HEK293 (cell line): Measurements from ENCODE around the gene SLC35D1.
"Not testable (repeated sequence)": the region's sequence is repeated elsewhere in the genome, so short reads cannot be mapped to it uniquely, and the experiment has no call there.

ENCODE experiments used
- CTCF ChIA-PET: fragments of 350-600 bp; formaldehyde crosslinking; extraction: SDS; loops from one replicate; lab custom pipeline; 2021; ENCODE audit warnings: antibody characterized with exemption; lab: Yijun Ruan, JAX
- POLR2A ChIA-PET: fragments of 300-600 bp; formaldehyde crosslinking; extraction: SDS; loops from one replicate; lab custom pipeline; 2020; ENCODE audit warnings: antibody characterized with exemption, inconsistent platforms; lab: Yijun Ruan, JAX
- H3K27ac ChIP-seq: fragments of 200-500 bp; sonication (Bioruptor generic); 2 replicates; pipeline ENCODE4 v1.5.1; 2014; ENCODE audit warnings: low read depth, low read length, control low read depth, inconsistent platforms; ENCODE audit errors: extremely low read depth
- H3K36me3 ChIP-seq, 2 experiments: fragments of 200-500 bp in 1 of 2; sonication (Bioruptor generic) in 1 of 2; 1 replicate in 1 of 2; 2 replicates in 1 of 2; pipeline ENCODE4 v1.5.1; 2014 to 2017; ENCODE audit warnings: inconsistent platforms in 2 of 2, low read length in 2 of 2; ENCODE audit not compliant: control insufficient read depth in 2 of 2, insufficient read depth in 1 of 2
- H3K4me1 ChIP-seq: fragments of 200-500 bp; sonication (Bioruptor generic); 2 replicates; pipeline ENCODE4 v1.5.1; 2014; ENCODE audit warnings: mild to moderate bottlenecking, low read length, inconsistent platforms; ENCODE audit not compliant: control insufficient read depth, insufficient read depth
- H3K4me3 ChIP-seq: 2 replicates; pipeline ENCODE4 v1.5.1; 2011; ENCODE audit warnings: low read depth, mild to moderate bottlenecking, control low read depth, low read length, moderate library complexity
- H3K9me3 ChIP-seq: fragments of 200-500 bp; sonication (Bioruptor generic); 2 replicates; pipeline ENCODE4 v1.5.1; 2014; ENCODE audit warnings: low read depth, low read length, inconsistent platforms; ENCODE audit not compliant: control insufficient read depth, insufficient read depth
- BCL6B ChIP-seq: fragments of 450-650 bp; formaldehyde crosslinking; IDR thresholded peaks from 2 replicates; pipeline ENCODE4 v1.5.1; 2017; ENCODE audit warnings: missing biosample characterization, missing genetic modification characterization
- KLF9 ChIP-seq: fragments of 450-650 bp; formaldehyde crosslinking; IDR thresholded peaks from 2 replicates; pipeline ENCODE4 v1.5.1; 2016; ENCODE audit warnings: missing biosample characterization, missing genetic modification characterization, low read depth
- SALL2 ChIP-seq: fragments of 450-650 bp; formaldehyde crosslinking; IDR thresholded peaks from 2 replicates; pipeline ENCODE4 v1.5.0; 2017; ENCODE audit warnings: missing biosample characterization, mild to moderate bottlenecking, missing genetic modification characterization, borderline replicate concordance
- SCRT1 ChIP-seq: fragments of 450-650 bp; formaldehyde crosslinking; IDR thresholded peaks from 2 replicates; pipeline ENCODE4 v1.5.1; 2016; ENCODE audit warnings: missing biosample characterization, missing genetic modification characterization, borderline replicate concordance
- SCRT2 ChIP-seq: fragments of 450-650 bp; formaldehyde crosslinking; IDR thresholded peaks from 2 replicates; pipeline ENCODE4 v1.5.1; 2016; ENCODE audit warnings: missing biosample characterization, missing genetic modification characterization
- SP2 ChIP-seq: fragments of 450-650 bp; formaldehyde crosslinking; IDR thresholded peaks from 2 replicates; pipeline ENCODE4 v1.5.1; 2016; ENCODE audit warnings: missing biosample characterization, missing genetic modification characterization
- ZBTB26 ChIP-seq: fragments of 450-650 bp; formaldehyde crosslinking; optimal IDR thresholded peaks from 2 replicates; pipeline ENCODE3; 2016; ENCODE audit warnings: missing biosample characterization, mild to moderate bottlenecking, missing genetic modification characterization
- ZNF132 ChIP-seq: fragments of 450-650 bp; formaldehyde crosslinking; IDR thresholded peaks from 2 replicates; pipeline ENCODE4 v1.5.1; 2017; ENCODE audit warnings: missing biosample characterization, missing genetic modification characterization, borderline replicate concordance
- ZNF155 ChIP-seq: fragments of 450-650 bp; formaldehyde crosslinking; IDR thresholded peaks from 2 replicates; pipeline ENCODE4 v1.5.1; 2016; ENCODE audit warnings: missing biosample characterization, missing genetic modification characterization
- ZNF169 ChIP-seq: fragments of 450-650 bp; formaldehyde crosslinking; IDR thresholded peaks from 2 replicates; pipeline ENCODE4 v1.5.1; 2016; ENCODE audit warnings: missing biosample characterization, missing genetic modification characterization
- ZNF202 ChIP-seq: fragments of 450-650 bp; formaldehyde crosslinking; IDR thresholded peaks from 2 replicates; pipeline ENCODE4 v1.5.1; 2016; ENCODE audit warnings: missing biosample characterization, missing genetic modification characterization, borderline replicate concordance
- ZNF24 ChIP-seq: fragments of 450-650 bp; formaldehyde crosslinking; IDR thresholded peaks from 2 replicates; pipeline ENCODE4 v1.5.1; 2016; ENCODE audit warnings: missing biosample characterization, missing genetic modification characterization
- ZNF248 ChIP-seq: fragments of 450-650 bp; formaldehyde crosslinking; IDR thresholded peaks from 2 replicates; pipeline ENCODE4 v1.5.1; 2017; ENCODE audit warnings: missing biosample characterization, missing genetic modification characterization
- ZNF624 ChIP-seq: fragments of 450-650 bp; formaldehyde crosslinking; IDR thresholded peaks from 2 replicates; pipeline ENCODE4 v1.5.1; 2017; ENCODE audit warnings: missing biosample characterization, missing genetic modification characterization
- ZNF707 ChIP-seq: fragments of 450-650 bp; formaldehyde crosslinking; IDR thresholded peaks from 2 replicates; pipeline ENCODE4 v1.5.1; 2016; ENCODE audit warnings: missing biosample characterization, missing genetic modification characterization
- ZNF830 ChIP-seq: fragments of 450-650 bp; IDR thresholded peaks from 2 replicates; pipeline ENCODE4 v1.5.0; 2018; ENCODE audit warnings: missing biosample characterization, missing genetic modification characterization, low read depth, mild to moderate bottlenecking, moderate library complexity
- ZNF843 ChIP-seq: fragments of 450-650 bp; formaldehyde crosslinking; IDR thresholded peaks from 2 replicates; pipeline ENCODE4 v1.5.1; 2016; ENCODE audit warnings: missing biosample characterization, missing genetic modification characterization
- ZXDB ChIP-seq: fragments of 450-650 bp; formaldehyde crosslinking; IDR thresholded peaks from 2 replicates; pipeline ENCODE4 v1.5.1; 2016; ENCODE audit warnings: missing biosample characterization, missing genetic modification characterization
- TF ChIP-seq, protein P1 (sequence below): fragments of 450-650 bp; formaldehyde crosslinking; IDR thresholded peaks from 2 replicates; pipeline ENCODE4 v1.5.1; 2016; ENCODE audit warnings: missing biosample characterization, missing genetic modification characterization
- TF ChIP-seq, protein P2 (sequence below): fragments of 450-650 bp; formaldehyde crosslinking; IDR thresholded peaks from 2 replicates; pipeline ENCODE4 v1.5.1; 2016; ENCODE audit warnings: missing biosample characterization, missing genetic modification characterization

SLC35D1 gene

GRCh38 chr1:66979621-66980020, 74.3 kb downstream of the SLC35D1 start:
- H3K4me3 ChIP-seq, H3K27ac ChIP-seq, H3K4me1 ChIP-seq, H3K9me3 ChIP-seq, POLR2A ChIA-PET: not testable (repeated sequence)
- TF ChIP-seq SCRT2 (tag by site-specific recombination) (peak; percentile 76), SCRT1 (tag by site-specific recombination) (peak; percentile 56)
- peaks cover 68 to 90% of the 10 kb centered on the region in 2 experiments for H3K36me3 ChIP-seq
- CTCF ChIA-PET = interaction anchor here (0.6 kb wide), 1 partner anchor 176 kb away, joined by 3 read pairs; no protein-coding TSS in a partner anchor

GRCh38 chr1:66978201-66978600, 75.7 kb downstream of the SLC35D1 start:
- Histone ChIP-seq H3K9me3 (no peaks in the 10 kb centered on the region), H3K36me3 (peaks cover 57 to 87% of the 10 kb centered on the region in 2 experiments), H3K4me3 (no peak overlapping the region), H3K4me1 (no peaks in the 10 kb centered on the region), H3K27ac (no peak overlapping the region)
- TF ChIP-seq SP2 (tag by site-specific recombination) = no peak
- TF ChIP-seq ZNF830 = no peak
- TF ChIP-seq, protein P1, sequence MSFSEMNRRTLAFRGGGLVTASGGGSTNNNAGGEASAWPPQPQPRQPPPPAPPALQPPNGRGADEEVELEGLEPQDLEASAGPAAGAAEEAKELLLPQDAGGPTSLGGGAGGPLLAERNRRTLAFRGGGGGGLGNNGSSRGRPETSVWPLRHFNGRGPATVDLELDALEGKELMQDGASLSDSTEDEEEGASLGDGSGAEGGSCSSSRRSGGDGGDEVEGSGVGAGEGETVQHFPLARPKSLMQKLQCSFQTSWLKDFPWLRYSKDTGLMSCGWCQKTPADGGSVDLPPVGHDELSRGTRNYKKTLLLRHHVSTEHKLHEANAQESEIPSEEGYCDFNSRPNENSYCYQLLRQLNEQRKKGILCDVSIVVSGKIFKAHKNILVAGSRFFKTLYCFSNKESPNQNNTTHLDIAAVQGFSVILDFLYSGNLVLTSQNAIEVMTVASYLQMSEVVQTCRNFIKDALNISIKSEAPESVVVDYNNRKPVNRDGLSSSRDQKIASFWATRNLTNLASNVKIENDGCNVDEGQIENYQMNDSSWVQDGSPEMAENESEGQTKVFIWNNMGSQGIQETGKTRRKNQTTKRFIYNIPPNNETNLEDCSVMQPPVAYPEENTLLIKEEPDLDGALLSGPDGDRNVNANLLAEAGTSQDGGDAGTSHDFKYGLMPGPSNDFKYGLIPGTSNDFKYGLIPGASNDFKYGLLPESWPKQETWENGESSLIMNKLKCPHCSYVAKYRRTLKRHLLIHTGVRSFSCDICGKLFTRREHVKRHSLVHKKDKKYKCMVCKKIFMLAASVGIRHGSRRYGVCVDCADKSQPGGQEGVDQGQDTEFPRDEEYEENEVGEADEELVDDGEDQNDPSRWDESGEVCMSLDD (tag by site-specific recombination) = no peak
- POLR2A ChIA-PET = no interaction called here
- CTCF ChIA-PET = interaction anchor here (0.7 to 1.2 kb wide), 3 partner anchors 26 to 674 kb away, joined by 3 to 4 read pairs (median 3); no protein-coding TSS in a partner anchor

- no peaks in the 10 kb centered on the region for H3K9me3 ChIP-seq
- POLR2A ChIA-PET = no interaction called here
- H3K36me3 ChIP-seq = peaks cover 36 to 84% of the 10 kb centered on the region in 2 experiments
Measured at GRCh38 chr1:66968574-66968973, 85.4 kb downstream of the SLC35D1 start.

More at GRCh38 chr1:66968574-66968973, 85.4 kb downstream of the SLC35D1 start:
- no peak for TF ChIP-seq ZBTB26 (tag by site-specific recombination)
- TF ChIP-seq ZNF169 (tag by site-specific recombination) = no peak
- no peak for TF ChIP-seq ZNF155
- no peak for TF ChIP-seq SALL2 (tag by site-specific recombination)
- no peak for TF ChIP-seq ZNF24 (tag by site-specific recombination)
- no peak for TF ChIP-seq BCL6B (tag by site-specific recombination)
- no peak for TF ChIP-seq ZNF843 (tag by site-specific recombination)
- no peak for TF ChIP-seq KLF9
- TF ChIP-seq, protein P2, sequence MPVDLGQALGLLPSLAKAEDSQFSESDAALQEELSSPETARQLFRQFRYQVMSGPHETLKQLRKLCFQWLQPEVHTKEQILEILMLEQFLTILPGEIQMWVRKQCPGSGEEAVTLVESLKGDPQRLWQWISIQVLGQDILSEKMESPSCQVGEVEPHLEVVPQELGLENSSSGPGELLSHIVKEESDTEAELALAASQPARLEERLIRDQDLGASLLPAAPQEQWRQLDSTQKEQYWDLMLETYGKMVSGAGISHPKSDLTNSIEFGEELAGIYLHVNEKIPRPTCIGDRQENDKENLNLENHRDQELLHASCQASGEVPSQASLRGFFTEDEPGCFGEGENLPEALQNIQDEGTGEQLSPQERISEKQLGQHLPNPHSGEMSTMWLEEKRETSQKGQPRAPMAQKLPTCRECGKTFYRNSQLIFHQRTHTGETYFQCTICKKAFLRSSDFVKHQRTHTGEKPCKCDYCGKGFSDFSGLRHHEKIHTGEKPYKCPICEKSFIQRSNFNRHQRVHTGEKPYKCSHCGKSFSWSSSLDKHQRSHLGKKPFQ = no peak
- no peak for TF ChIP-seq ZNF202
- no peak for TF ChIP-seq ZXDB (tag by site-specific recombination)
- TF ChIP-seq ZNF624 = no peak
- no peak for TF ChIP-seq ZNF132 (tag by site-specific recombination)
- no peak for TF ChIP-seq ZNF248 (tag by site-specific recombination)
- TF ChIP-seq ZNF707 (tag by site-specific recombination) = no peak
- Histone ChIP-seq H3K27ac (no peak overlapping the region), H3K4me1 (no peaks in the 10 kb centered on the region), H3K4me3 (no peak overlapping the region)
- CTCF ChIA-PET = interaction anchor here (1.1 kb wide), 1 partner anchor 181 kb away, joined by 3 read pairs; no protein-coding TSS in a partner anchor
